Activated CD8-positive, alpha-beta memory T cell treated with anti-CD3 and anti-CD28 coated beads for 48 hours (primary cell): Measurements from ENCODE around the gene CHAF1A.

Experiments used
- DNase-seq, 3 experiments: peaks; one replicate each; pipeline ENCODE4 v3.0.0-alpha.2; 2020; ENCODE audit warnings: low read depth in 2 of 3, low spot score in 2 of 3

The CHAF1A gene

GRCh38 chr19:4436231-4436630 is 33.8 kb downstream of the CHAF1A start:
- no peak for DNase-seq

DNA sequence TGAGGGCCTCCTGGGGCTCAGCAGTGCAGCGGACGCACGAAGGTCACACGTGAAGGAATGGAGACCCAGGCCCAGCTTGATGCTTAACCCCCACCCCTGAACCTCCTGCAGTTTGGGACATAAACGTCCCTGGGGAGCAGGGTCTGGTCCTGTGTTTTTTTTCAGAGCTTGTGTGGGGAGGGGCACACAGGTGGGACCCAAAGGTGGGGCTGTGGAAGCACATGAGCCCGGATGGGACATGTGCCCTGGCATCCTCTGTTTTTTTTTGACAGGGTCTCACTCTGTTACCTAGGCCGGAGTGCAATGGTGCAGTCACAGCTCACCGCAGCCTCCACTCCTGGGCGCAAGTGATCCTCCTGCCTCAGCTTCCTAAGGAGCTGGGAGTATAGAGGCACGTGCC is 34.7 kb downstream of the CHAF1A start:
- DNase-seq = no peak

DNA sequence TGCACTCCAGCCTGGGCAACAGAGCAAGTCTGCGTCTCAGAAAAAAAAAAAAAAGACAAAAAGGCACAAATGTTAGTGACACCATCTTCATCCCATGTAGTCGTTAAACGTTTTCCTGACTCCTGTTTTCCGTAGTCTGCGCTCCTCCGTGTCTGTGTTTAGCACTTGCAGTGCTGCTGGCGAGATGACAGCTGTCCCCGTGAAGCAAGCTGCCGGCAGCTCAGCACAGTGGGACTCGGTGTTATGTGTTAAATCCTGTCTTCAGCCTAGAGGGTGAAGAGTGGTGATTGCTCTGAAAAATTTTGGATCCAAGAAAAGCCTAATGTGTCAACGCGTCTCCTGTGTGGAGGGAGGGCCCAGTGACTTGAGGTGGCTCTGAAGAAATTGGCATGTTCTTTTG is 36.8 kb downstream of the CHAF1A start:
- DNase-seq = no peak

GRCh38 chr19:4441994-4442818 is 39.8 kb downstream of the CHAF1A start:
- DNase-seq = no peak

- no peak for DNase-seq
Measured at GRCh38 chr19:4442819-4443146, 40.3 kb downstream of the CHAF1A start.

DNA sequence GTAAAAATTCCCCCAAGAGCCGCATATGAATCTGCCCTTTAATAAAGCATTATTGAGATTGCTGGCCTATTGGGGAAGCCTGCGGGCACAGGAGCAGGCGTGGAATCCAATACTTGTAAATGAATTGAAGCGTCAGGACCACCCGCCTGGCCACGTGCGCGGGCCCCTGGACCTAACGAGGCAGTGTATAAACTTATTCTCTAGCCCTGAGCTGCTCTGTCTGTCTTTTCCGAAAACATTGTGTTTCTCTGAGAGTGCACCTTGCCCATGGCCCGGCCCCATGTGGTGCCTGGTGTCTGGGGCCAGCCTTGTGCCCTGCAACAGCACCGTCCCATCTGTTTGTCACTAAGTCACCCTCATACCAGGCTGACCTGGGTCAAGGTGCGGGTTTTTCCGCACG is 40.7 kb downstream of the CHAF1A start:
- no peak for DNase-seq

- no peak for DNase-seq
Measured at GRCh38 chr19:4443966-4444764, 41.7 kb downstream of the CHAF1A start.

- DNase-seq = no peak
Measured at GRCh38 chr19:4444765-4445741, 42.6 kb downstream of the CHAF1A start.

DNA sequence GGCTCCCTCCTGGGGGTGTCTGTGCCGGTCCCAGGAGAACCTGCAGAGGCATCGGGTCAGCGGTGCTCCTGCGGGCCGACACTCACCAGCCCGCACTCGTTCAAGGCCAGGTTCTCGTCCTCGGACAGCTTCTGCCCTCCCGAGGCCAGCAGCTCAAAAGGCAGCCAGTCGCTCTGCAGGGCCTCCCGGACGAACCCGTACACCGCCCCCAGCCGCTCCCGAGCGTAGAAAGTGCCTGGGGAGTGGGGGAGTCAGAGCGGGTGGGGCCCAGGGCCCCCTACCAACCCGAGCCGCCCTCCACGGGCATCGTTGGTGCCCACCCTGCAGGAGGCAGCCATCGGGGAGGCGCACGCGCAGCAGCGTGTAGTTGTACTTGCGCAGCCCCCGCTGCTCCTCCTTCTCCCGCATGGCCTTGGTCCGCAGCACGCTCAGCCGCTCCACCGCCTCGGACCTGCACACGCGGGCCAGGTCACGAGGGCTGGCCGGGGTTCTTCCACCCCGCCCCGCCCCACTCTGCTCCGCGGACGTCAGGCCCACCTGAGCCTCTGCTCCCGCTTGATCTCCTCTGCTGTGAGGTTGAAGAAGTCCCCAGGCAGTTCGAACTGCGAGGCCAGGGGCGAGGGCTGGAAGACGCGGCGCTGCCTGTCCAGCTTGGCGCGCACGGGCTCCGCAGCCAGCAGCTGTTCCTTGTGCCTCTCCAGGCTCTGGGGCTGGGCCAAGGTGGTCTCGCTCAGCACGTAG is 43.7 kb downstream of the CHAF1A start:
- DNase-seq = no peak

DNA sequence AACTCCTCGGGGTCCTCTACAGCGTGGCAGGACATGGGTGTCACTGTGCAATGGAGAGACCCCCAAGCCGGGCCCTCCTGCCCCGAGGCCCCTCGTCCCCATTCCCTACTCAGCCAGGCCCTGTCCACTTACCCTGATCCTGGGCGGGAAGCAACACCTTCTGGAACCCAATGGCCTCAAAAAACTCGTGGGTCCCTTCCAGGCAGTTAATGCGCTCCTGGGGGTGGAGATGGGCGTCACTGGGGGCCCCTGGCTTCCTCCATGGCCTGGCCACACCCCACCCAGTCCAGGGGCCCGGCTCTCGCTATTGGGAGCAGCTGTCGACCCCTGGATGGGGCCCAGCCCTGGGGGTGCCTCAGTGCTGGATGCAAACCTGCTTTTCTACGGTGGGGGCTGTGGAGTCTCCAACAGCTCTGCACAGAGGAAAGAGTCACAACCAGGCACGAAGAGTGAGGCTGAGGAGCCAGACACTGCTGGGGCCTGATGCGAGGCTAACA is 44.3 kb downstream of the CHAF1A start:
- no peak for DNase-seq

DNA sequence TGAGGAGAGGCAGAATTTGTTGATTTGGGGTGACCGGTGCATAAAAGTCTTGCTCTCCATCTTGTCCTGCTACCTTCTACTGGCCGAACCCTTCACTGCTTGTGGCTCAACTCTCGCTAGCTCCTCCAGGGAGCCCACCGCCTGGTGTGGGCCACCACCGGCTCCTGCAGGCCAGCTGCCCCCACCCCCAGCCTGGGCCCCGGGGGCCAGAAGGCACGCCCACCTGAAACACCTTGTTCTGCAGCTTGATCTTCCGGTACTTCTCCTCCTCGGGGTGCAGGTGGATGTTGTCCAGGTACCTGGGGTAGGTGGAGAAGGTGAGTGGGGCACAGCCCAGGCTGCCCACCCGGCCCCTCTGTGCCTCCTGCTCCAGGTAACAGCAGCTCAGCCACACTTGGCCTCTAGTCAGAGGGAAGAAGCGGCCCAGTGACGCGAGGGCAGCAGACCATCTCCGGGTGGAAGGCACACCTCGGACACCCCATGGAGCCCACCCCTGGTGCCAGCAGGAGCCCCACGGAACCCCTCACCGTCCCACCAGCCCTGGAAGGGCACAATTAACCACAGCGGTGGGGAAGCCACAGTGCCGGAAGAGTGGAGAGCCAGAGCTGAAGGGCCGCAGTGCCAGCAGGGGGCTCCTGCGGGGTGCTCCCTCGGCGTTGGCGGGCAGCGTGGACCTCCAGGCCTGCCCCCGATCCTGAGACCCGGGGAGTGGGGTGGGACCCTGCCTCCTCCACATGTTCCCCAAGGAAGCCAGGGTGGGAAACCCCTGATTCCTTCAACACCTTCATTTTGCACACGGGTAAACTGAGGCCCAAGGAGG is 45.1 kb downstream of the CHAF1A start:
- DNase-seq = no peak

DNA sequence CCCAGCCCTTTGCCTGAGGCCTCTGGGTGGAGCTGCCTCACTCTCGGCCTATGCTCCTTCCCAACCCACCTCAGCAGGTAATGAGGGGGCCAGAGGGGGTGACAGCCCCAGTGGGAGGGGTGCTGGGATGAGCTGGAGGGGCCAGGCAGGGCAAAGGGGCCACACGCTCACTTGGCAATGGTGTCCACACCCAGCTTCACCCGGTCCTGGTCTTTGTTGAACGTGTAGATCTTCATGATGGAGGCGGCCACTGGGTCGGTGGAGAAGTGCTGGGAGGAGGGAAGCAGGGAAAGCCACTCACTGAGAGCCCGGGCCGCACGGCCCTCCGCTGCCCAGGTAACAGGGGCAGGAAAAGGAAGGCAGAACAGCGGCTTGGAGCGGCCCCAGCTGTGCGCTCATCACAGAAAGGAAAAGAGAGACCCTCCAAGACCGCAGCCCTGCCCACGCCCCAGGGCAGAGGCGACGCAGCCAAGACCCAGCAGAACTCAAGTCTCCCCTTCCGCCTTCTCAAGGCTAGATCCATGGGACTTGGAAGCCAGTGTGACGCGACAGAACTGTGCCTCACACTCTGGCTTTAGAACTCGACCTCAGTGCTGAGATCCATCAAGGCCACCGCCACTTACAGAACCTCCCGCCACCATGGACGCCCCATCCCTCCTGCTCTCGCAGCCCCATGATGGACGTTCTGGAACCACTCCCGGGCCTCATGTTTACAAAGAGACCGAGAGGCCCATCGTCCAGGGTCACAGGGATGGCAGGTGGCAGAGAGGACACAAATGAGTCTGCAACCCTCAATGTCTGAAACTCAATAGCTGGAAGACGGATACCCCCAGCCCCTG is 45.9 kb downstream of the CHAF1A start:
- no peak for DNase-seq

DNA sequence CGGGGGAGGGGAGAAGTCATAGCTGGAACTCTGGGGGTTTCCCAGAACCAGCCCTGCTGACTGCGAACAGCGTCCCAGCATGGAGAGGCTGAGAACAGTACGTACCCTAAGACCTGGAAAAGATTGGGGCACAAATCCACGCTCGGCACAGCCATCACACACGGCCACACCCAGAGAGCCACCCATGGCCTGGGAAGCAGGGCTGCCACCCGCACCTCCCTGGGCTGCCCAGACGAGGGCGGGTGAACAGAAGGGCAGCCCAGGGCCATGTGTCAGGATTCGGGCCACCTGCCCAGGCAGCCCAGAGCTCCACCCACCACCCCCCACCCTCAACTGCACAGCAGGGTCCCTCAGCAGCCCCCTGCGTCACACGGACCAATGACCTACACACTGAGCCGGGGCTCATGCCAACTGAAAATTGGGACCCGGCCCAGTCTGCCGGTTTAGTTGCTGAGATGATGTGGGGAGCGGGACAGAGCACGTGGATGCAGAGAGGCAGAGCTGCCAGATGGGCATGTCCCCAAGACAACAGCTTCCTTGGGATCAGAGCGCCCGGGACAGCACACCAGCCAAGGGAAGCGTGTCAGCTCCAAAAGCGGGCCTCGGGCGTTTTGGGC is 46.7 kb downstream of the CHAF1A start:
- no peak for DNase-seq

GRCh38 chr19:4449639-4450028 is 47.2 kb downstream of the CHAF1A start:
- DNase-seq = no peak

DNA sequence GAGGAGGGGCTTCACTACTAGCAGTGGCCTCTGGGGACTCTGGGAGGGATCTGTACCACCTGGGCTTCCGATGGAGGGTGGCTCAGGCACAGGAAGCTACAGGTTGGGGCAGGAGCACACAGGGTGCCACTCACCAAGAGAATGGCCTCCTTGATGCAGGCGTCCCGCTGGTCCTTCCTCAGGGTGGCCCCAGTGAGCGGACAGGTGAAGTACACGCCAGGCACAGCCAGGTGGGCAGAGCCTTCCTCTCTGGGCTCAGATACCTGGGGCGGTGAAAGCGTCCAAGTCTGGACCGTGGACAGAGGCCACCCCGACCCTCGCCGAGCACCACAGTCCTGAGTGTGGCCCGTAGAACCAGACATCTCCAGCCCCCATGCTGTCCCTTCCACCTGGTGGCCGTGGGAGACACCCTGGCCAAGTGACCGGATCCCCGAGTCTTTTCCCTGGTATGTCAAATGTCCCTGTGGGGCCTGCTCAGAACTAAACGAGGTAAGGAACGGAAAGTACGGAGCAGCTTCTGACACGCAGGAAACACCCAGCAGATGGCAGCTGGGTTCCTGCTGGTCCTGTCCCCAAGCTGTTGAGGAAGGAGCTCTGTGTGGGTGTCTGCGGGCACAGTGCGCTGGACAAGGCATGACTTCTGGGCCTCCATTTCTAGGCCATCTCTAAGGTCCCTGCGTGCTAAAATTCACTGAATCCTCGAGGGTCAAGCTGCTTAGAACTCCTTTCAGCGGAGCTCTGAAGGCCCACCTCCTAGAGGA is 50.0 kb downstream of the CHAF1A start:
- no peak for DNase-seq

DNA sequence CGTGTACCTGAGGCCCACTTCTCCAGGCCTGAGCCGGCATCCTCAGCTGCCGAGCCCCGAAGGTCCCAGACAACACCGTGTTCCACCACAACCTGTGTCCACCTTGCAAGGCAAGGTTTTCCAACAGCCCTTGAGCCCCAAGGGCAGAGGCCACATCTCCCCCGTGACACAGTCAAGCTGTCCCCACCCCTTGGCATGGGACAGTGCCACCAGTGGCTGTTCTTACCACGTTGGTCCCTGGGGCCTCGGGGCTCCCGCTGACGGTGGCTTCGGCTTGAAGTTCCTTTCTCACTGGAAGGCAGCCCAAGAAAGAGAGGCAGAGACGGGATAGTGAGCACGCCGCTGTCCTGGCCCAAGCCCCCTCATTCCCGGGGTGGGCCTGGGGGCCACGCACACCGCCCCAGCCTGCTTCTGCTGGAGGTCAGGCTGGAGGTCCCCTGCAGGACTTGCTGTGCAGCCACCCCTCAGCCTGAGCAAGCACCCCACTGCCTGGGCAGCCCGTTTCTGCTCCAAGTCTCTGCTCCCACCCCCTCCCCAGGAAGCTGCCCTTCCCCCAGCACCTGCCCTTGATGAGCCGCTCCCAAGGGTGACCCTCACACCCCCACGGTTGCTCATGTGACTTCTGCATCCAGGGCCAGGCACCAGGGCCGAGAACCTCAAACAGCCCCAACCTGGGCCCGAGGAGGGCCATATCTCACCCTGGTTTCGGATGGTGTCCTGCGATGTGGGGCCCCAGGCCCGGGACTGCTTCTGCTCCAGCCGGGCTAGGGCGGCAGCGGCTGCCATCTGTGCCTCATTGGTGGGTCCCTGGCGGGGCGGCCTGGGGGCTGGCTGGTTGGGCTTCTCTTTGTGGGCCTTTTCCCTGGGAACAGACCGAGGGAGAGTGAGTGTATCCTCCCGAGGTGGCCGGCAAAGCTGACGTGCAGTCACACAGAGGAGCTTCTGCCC is 51.1 kb downstream of the CHAF1A start:
- DNase-seq = no peak
